Glutamatergic neuron (in vitro differentiated cells): ENCODE measurements around the gene PDAP1. TPM values are rescaled to one million over a fixed set of nuclear protein-coding genes. Genes with fewer than 3 reads are reported as not detected.

Experiments
- DNase-seq: peaks from one replicate; pipeline ENCODE4 v3.0.0; 2022
- H3K27ac Mint-ChIP-seq: one replicate; pipeline ENCODE4 v1.8.0; 2020; ENCODE audit warnings: mild to moderate bottlenecking, mixed read lengths, inconsistent platforms; ENCODE audit not compliant: unreplicated experiment
- H3K27me3 Mint-ChIP-seq: one replicate; pipeline ENCODE4 v1.8.0; 2020; ENCODE audit warnings: mild to moderate bottlenecking, moderate library complexity, mixed read lengths, inconsistent platforms; ENCODE audit not compliant: unreplicated experiment
- H3K36me3 Mint-ChIP-seq: one replicate; pipeline ENCODE4 v1.8.0; 2020; ENCODE audit warnings: mild to moderate bottlenecking, mixed read lengths, inconsistent platforms; ENCODE audit not compliant: unreplicated experiment
- H3K4me1 Mint-ChIP-seq: one replicate; pipeline ENCODE4 v1.8.0; 2020; ENCODE audit warnings: mild to moderate bottlenecking, low read depth, mixed read lengths, inconsistent platforms; ENCODE audit not compliant: unreplicated experiment
- H3K4me3 Mint-ChIP-seq: one replicate; pipeline ENCODE4 v1.8.0; 2020; ENCODE audit warnings: mild to moderate bottlenecking, mixed read lengths, inconsistent platforms; ENCODE audit not compliant: unreplicated experiment
- H3K9me3 Mint-ChIP-seq: one replicate; pipeline ENCODE4 v1.8.0; 2020; ENCODE audit warnings: mild to moderate bottlenecking, moderate library complexity, mixed read lengths, inconsistent platforms; ENCODE audit not compliant: unreplicated experiment
- CTCF ChIP-seq: fragments of 200-600 bp; sonication (generic); IDR thresholded peaks from one replicate; pipeline ENCODE4 v1.5.0; 2021; ENCODE audit not compliant: partially characterized antibody, unreplicated experiment
- total RNA-seq: library from RNA; stranded (reverse); fragmentation: NEBNext Ultra II Directional; extraction: Animal tissue kit (Norgen Biotek cat#: 25700); gene quantifications from one replicate; pipeline ENCODE4 v1.2.1, GENCODE V29; 2021; ENCODE audit not compliant: unreplicated experiment

The PDAP1 gene
- total RNA-seq, 1 donor from 2014 or later: 134 TPM

- Mint-ChIP-seq H3K4me3 (no peak overlapping the region), H3K36me3 (peaks cover 2% of the 10 kb centered on the region), H3K27ac (no peak overlapping the region), H3K4me1 (no peaks in the 10 kb centered on the region), H3K9me3 (peaks cover 4% of the 10 kb centered on the region), H3K27me3 (peaks cover 4% of the 10 kb centered on the region)
- DNase-seq: no peak
- TF ChIP-seq CTCF: no peak
Measured at GRCh38 chr7:99371376-99371920, 36.9 kb downstream of the PDAP1 start.

- H3K27ac Mint-ChIP-seq: no peak overlapping the region
- no peak for DNase-seq
- peaks cover 4% of the 10 kb centered on the region for H3K27me3 Mint-ChIP-seq
- H3K4me1 Mint-ChIP-seq: no peaks in the 10 kb centered on the region
- peaks cover 6% of the 10 kb centered on the region for H3K9me3 Mint-ChIP-seq
- peaks cover 6% of the 10 kb centered on the region for H3K36me3 Mint-ChIP-seq
- no peak for TF ChIP-seq CTCF
- H3K4me3 Mint-ChIP-seq: no peak overlapping the region
Measured at GRCh38 chr7:99369767-99370391, 38.5 kb downstream of the PDAP1 start.

- H3K9me3 Mint-ChIP-seq: peaks cover 9% of the 10 kb centered on the region
- no peaks in the 10 kb centered on the region for H3K4me1 Mint-ChIP-seq
- H3K27ac Mint-ChIP-seq: no peak overlapping the region
- TF ChIP-seq CTCF: no peak
- no peak for DNase-seq
- no peak overlapping the region for H3K4me3 Mint-ChIP-seq
- peaks cover 6% of the 10 kb centered on the region for H3K36me3 Mint-ChIP-seq
- H3K27me3 Mint-ChIP-seq: peaks cover 4% of the 10 kb centered on the region
Measured at GRCh38 chr7:99368750-99369389, 39.5 kb downstream of the PDAP1 start.

GRCh38 chr7:99366646-99367045 is 41.8 kb downstream of the PDAP1 start:
- no peaks in the 10 kb centered on the region for H3K27me3 Mint-ChIP-seq
- H3K27ac Mint-ChIP-seq: no peak overlapping the region
- no peak for TF ChIP-seq CTCF
- no peak for DNase-seq
- peaks cover 6% of the 10 kb centered on the region for H3K36me3 Mint-ChIP-seq
- H3K4me1 Mint-ChIP-seq: no peaks in the 10 kb centered on the region
- H3K4me3 Mint-ChIP-seq: no peak overlapping the region
- peaks cover 7% of the 10 kb centered on the region for H3K9me3 Mint-ChIP-seq
